Left ventricle myocardium superior (tissue), 1 donor: ENCODE data around the gene TMC3. TPM values are rescaled to one million over a fixed set of nuclear protein-coding genes. Genes with fewer than 3 reads are reported as not detected.
"Not testable (repeated sequence)": the region's sequence is repeated elsewhere in the genome, so short reads cannot be mapped to it uniquely, and the experiment has no call there.

ENCODE experiments used
- ATAC-seq: fragments of 200-7000 bp; cut with Tn5 transposase; one replicate; pipeline ENCODE4 v1.9.1; 2020; ENCODE audit warnings: mild to moderate bottlenecking, moderate library complexity
- DNase-seq: peaks from one replicate; pipeline ENCODE4 v3.0.0-alpha.2; 2020
- intact Hi-C: fragments of 100-400 bp; cut with micrococcal nuclease; formaldehyde crosslinking; loops from one replicate; pipeline ENCODE4 v1.11.0; 2022
- total RNA-seq: library from RNA; stranded (reverse); fragmentation: NEBNext Ultra II Directional; extraction: Animal tissue kit (Norgen Biotek cat#: 25700); gene quantifications from one replicate; pipeline ENCODE4 v1.2.1, GENCODE V29; 2021
- donor health status: DM: no; HTN: yes; CAD: no; lungs with severe emphysema.

TMC3 gene
- total RNA-seq, 1 donor from 2014 or later, result not detected

- intact Hi-C loops, DNase-seq, ATAC-seq: not testable (repeated sequence)
Measured at GRCh38 chr15:81331141-81331540, 42.9 kb downstream of the TMC3 start.

- intact Hi-C loops, result no loop called here
- DNase-seq (no peak), ATAC-seq (no peak)
Measured at GRCh38 chr15:81330366-81331090, 43.5 kb downstream of the TMC3 start.

GRCh38 chr15:81329446-81329845, 44.6 kb downstream of the TMC3 start:
- no peak for DNase-seq
- intact Hi-C loops, result no loop called here
- ATAC-seq, result no peak

- no peak for DNase-seq
- intact Hi-C loops, result no loop called here
- no peak for ATAC-seq
Measured at GRCh38 chr15:81327516-81327915, 46.5 kb downstream of the TMC3 start.

GRCh38 chr15:81326466-81327212, 47.4 kb downstream of the TMC3 start:
- ATAC-seq, result no peak
- intact Hi-C loops, result no loop called here
- no peak for DNase-seq

- ATAC-seq (peak; percentile 100), DNase-seq (peak; percentile 100)
- intact Hi-C loops, result no loop called here
Measured at GRCh38 chr15:81323944-81324881, 49.8 kb downstream of the TMC3 start, which contains the start of gene STARD5. Gene STARD5, minus strand, starts transcription at chr15:81324141. Its CDS starts 42 bp downstream, at chr15:81324099.

GRCh38 chr15:81323559-81323943, 50.5 kb downstream of the TMC3 start:
- ATAC-seq (no peak), DNase-seq (no peak)
- intact Hi-C loops, result no loop called here

- no peak for ATAC-seq
- no peak for DNase-seq
- intact Hi-C loops, result no loop called here
Measured at GRCh38 chr15:81322676-81323253, 51.2 kb downstream of the TMC3 start.

- ATAC-seq, result no peak
- no peak for DNase-seq
- intact Hi-C loops, result no loop called here
Measured at GRCh38 chr15:81321667-81322066, 52.3 kb downstream of the TMC3 start.

- DNase-seq, result no peak
- ATAC-seq, result no peak
- intact Hi-C loops, result no loop called here
Measured at GRCh38 chr15:81317642-81318017, 56.4 kb downstream of the TMC3 start.

- intact Hi-C loops, result no loop called here
- no peak for DNase-seq
Measured at GRCh38 chr15:81316267-81316666, 57.7 kb downstream of the TMC3 start.

GRCh38 chr15:81315452-81316175, 58.4 kb downstream of the TMC3 start:
- ATAC-seq (no peak), DNase-seq (no peak)
- intact Hi-C loops, result no loop called here

More at GRCh38 chr15:81316267-81316666, 57.7 kb downstream of the TMC3 start:
- no peak for ATAC-seq

- no peak for DNase-seq
- intact Hi-C loops, result no loop called here
- no peak for ATAC-seq
Measured at GRCh38 chr15:81314378-81314777, 59.6 kb downstream of the TMC3 start.

- no peak for DNase-seq
- no peak for ATAC-seq
- intact Hi-C loops, result no loop called here
Measured at GRCh38 chr15:81313686-81314085, 60.3 kb downstream of the TMC3 start.

GRCh38 chr15:81312790-81313543, 61.0 kb downstream of the TMC3 start:
- intact Hi-C loops, result no loop called here
- ATAC-seq (peak; percentile 86), DNase-seq (peak; percentile 74)

GRCh38 chr15:81311752-81312464, 62.1 kb downstream of the TMC3 start:
- intact Hi-C loops, result no loop called here
- no peak for DNase-seq
- peak; percentile 20 for ATAC-seq

- DNase-seq, result no peak
- no peak for ATAC-seq
Measured at GRCh38 chr15:81310480-81310879, 63.5 kb downstream of the TMC3 start.

More at GRCh38 chr15:81310480-81310879, 63.5 kb downstream of the TMC3 start:
- intact Hi-C loops, result no loop called here
